Measurements from ENCODE around the gene GALP.
"Not testable (repeated sequence)": the region's sequence is repeated elsewhere in the genome, so short reads cannot be mapped to it uniquely, and the experiment has no call there.

The GALP gene

GRCh38 chr19:56148955-56149655 is 26.7 kb upstream of the GALP start:
- DNase-seq, result not testable (repeated sequence)

GRCh38 chr19:56149656-56150038 is 26.2 kb upstream of the GALP start:
- no peak for DNase-seq

GRCh38 chr19:56150358-56150757 is 25.4 kb upstream of the GALP start:
- DNase-seq, result no peak

GRCh38 chr19:56152644-56153043 is 23.2 kb upstream of the GALP start:
- DNase-seq, result no peak

- no peak for DNase-seq
These were observed 22.3 kb upstream of the GALP start for GRCh38 chr19:56153507-56153906.

GRCh38 chr19:56155124-56155687 is 20.6 kb upstream of the GALP start:
- no peak for DNase-seq

GRCh38 chr19:56156768-56157167 is 19.0 kb upstream of the GALP start:
- DNase-seq, result no peak

GRCh38 chr19:56158170-56158757 is 17.5 kb upstream of the GALP start:
- DNase-seq, result no peak

GRCh38 chr19:56159009-56159559 is 16.7 kb upstream of the GALP start:
- DNase-seq, result no peak

- no peak for DNase-seq
These were observed 16.1 kb upstream of the GALP start for GRCh38 chr19:56159622-56160271.

- no peak for DNase-seq
These were observed 14.3 kb upstream of the GALP start for GRCh38 chr19:56161534-56161933.

GRCh38 chr19:56162258-56162657 is 13.6 kb upstream of the GALP start:
- no peak for DNase-seq

- no peak for DNase-seq
These were observed 12.7 kb upstream of the GALP start for GRCh38 chr19:56163097-56163496.

GRCh38 chr19:56167064-56167578 is 8.7 kb upstream of the GALP start:
- DNase-seq, result no peak

GRCh38 chr19:56170261-56170660 is 5.5 kb upstream of the GALP start:
- no peak for DNase-seq

- DNase-seq, result no peak
These were observed 1.7 kb upstream of the GALP start for GRCh38 chr19:56174086-56174485.

GRCh38 chr19:56174550-56174949 is 1.3 kb upstream of the GALP start:
- no peak for DNase-seq

- not testable (repeated sequence) for DNase-seq
These were observed 502 bp downstream of the GALP start for GRCh38 chr19:56176310-56176709.

GRCh38 chr19:56176881-56177280 is 1.1 kb downstream of the GALP start:
- no peak for DNase-seq

- no peak for DNase-seq
These were observed 1.9 kb downstream of the GALP start for GRCh38 chr19:56177564-56178243.

- no peak for DNase-seq
These were observed 14.0 kb downstream of the GALP start for GRCh38 chr19:56189785-56190184.

- no peak for DNase-seq
These were observed 15.3 kb downstream of the GALP start for GRCh38 chr19:56191115-56191514.

- DNase-seq, result no peak
These were observed 15.9 kb downstream of the GALP start for GRCh38 chr19:56191711-56192110.
